Measurements from ENCODE around the gene MICU1.
"Not testable (repeated sequence)": the region's sequence is repeated elsewhere in the genome, so short reads cannot be mapped to it uniquely, and the experiment has no call there.

MICU1 gene

DNA sequence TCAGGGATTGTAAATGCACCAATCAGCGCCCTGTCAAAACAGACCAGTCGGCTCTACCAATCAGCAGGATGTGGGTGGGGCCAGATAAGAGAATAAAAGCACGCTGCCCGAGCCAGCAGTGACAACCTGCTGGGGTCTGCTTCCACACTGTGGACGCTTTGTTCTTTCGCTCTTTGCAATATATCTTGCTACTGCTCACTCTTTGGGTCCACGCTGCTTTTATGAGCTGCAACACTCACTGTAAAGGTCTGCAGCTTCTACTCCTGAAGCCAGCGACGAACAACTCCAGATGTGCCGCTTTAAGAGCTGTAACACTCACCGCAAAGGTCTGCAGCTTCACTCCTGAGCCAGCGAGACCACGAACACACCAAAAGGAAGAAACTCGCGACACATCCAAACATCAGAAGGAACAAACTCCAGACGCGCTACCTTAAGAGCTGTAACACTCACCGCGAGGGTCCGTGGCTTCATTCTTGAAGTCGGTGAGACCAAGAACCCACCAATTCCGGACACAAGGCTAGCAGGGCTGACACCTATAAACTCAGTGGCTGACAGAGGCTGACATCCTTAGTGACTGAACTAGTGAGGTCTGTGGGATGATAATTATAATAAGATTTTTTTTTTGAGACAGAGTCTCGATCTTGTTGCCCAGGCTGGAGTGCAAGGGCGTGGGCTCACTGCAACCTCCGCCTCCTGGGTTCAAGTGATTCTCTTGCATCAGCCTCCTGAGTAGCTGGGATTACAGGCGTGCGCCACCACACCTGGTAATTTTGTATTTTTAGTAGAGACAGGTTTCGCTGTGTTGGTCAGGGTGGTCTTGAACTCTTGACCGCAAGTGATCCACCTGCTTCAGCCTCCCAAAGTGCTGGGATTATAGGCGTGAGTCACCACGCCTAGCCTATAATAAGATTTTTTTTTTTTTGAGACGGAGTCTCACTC lies 298.9 kb downstream of the MICU1 start:
- DNase-seq (ENCODE audit: low read depth): not testable (repeated sequence)

DNA sequence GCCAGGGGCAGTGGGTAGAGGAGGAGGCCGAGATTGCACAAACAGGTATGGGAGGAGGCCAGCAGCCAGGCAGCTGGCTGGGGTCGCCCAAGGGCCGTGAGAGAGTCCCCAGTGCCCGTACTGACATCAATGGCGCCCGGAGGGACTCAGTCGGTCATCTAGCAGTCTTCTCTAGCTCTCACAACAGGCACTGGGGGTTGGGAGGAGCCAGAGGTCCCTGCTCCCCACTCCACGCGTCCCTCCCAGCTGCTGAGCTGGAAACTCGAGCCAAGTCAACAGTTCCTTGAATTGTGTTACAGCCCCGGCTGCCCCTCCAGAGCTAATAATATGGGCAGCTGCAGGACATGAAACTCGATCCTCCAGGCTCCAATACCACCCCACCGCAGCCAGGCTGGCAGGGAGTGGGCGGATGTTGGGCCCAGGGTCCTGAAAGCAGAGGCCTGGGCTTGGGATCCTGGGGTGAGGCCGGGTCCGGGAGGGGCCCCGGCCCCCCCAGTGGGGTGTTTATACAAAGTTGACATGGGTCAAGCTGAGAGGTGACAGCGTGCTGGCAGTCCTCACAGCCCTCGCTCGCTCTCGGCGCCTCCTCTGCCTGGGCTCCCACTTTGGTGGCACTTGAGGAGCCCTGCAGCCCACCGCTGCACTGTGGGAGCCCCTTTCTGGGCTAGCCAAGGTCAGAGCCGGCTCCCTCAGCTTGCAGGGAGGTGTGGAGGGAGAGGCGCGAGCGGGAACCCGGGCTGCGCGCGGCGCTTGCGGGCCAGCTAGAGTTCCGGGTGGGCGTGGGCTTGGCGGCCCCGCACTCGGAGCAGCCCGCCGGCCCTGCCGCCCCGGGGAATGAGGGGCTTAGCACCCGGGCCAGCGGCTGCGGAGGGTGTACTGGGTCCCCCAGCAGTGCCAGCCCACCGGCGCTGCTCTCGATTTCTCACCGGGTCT lies 300.4 kb downstream of the MICU1 start:
- not testable (repeated sequence) for DNase-seq (ENCODE audit: low read depth)

DNA sequence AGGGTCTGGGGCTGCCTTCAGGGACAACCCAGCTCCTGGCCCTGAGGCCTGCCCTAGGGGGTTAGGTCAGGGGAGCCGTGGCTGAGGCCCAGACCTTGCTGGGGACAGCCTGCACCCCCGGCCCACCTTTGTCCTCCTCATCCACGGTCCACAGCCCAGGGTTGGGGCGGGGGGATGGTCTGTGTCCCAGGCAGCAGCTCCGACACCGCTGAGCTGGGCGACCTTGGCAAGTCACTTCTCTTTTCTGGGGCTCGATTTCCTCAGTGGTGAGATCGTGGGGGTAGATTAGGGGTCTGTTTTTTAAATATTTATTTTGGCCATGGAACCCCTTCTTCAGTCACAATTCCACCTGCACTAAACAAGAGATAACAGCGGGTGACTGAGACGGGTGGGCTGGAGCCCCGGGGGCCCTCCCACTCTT lies 302.1 kb downstream of the MICU1 start:
- no peak for DNase-seq (ENCODE audit: low read depth)

DNA sequence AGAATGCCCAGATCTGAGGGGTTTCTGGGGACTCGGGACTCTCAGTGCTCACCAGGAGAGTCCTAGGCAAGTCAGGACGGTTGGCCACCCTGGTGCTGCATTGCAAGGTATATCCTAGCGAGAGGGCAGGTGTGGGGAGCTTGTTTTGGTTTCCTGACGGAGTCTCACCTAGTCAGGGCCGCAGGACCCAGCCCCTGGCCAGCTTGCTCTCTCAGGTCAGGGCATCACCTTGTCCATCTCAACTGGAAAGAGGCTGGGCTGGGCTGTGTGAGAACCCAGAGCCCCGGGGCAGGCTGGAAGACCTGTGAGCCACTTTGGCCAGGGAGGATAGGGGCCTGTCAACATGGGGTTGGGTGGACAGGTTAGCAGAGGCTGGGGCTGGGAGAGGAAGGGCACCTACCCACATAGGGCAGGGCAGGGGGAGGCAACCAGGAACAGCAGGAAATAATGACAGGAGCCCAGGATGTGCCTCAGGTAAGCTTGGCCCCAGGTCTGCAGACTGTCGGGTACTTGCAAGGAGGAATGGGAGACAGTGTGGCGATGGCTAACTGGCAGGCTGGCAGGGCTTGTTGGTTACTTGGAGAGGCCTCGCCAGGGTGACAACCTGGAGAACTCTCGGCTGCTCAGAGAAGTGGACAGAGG lies 302.6 kb downstream of the MICU1 start:
- DNase-seq (ENCODE audit: low read depth): no peak

DNA sequence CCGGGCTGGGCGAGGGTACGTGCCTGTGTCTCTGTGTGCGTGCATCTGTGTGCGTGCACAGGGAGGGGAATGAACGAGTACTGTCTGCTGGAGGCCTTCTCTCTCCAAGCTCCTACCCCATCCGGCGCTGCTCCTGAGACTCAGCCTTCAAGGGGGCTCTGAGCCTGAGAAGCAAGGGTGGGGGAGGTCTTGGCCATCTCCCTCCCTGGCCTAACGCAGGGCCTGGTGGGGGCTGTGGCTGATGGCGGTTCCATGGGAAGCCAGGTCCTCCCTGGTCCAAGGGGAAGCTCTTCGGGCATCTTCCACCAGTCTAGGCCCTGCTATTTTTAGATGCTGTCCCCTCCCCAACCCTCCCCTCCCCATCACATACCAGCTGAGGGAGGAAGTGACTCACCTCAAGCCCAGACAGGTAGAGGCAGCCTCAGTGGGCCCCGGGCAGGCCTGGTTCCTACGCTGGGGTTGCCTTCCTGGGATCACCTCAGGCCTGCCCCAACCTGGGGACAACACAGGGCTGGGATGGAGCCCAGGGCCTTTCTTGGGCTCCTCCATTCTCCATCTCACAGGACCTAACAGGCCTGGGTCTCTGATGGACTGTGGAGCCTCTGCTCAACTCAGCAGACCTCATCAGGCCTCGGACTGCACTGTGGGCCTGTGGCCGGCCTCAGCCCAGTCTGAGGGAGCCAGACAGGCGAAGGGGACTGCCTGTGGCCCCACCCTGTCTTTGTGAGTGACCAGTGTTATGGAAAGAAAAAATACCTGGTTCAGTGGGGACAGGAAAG lies 303.4 kb downstream of the MICU1 start:
- no peak for DNase-seq (ENCODE audit: low read depth)

DNA sequence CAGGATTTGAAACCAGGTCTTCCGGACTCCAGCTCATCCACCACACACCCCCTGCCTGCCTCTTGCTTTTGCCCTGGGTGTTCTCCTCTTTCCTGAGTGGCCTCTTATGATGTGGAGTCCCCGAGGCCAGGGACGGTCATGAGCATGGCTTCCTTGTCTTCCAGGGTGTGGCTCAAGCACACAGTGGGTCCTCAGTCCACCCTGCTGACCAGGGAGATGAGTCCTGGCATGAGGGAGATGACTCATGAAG lies 303.9 kb downstream of the MICU1 start:
- no peak for DNase-seq (ENCODE audit: low read depth)

DNA sequence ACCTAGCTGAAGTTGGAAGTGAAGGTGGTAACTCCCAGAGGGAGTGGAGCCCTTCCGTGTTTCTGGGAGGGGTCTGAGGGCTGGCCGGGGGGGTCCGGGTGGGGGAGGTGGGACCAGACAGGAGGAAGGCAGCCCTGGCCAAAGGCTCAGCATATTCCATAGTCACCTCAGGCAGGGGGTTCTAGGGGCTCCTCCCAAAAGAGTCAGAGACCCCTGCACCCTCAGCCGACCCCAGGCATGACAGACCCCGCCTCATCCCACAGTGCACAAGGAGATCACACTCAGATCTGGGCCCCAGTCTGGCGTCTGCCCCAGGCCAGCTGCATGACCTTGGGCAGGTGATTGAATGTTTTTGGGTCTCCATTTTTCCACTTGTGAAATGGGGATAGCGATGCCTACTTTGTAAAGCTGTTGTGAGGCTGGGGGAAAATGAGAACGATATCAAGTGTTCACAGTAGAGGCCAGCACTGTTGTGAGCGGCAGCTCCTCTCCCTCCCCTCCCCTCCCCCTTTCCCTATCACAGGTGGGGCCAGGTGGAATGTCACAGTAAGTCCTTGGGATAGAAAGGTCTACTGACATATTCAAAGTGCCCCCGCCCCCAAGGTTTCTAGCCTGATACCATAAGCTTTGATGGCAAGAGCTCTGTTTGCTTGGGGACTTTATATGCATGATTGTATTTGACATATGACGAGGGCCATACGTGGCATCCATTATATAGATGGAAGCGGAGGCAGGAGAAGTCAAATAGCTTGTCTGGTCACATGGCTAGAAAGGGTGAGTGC lies 304.4 kb downstream of the MICU1 start:
- DNase-seq (ENCODE audit: low read depth): no peak

DNA sequence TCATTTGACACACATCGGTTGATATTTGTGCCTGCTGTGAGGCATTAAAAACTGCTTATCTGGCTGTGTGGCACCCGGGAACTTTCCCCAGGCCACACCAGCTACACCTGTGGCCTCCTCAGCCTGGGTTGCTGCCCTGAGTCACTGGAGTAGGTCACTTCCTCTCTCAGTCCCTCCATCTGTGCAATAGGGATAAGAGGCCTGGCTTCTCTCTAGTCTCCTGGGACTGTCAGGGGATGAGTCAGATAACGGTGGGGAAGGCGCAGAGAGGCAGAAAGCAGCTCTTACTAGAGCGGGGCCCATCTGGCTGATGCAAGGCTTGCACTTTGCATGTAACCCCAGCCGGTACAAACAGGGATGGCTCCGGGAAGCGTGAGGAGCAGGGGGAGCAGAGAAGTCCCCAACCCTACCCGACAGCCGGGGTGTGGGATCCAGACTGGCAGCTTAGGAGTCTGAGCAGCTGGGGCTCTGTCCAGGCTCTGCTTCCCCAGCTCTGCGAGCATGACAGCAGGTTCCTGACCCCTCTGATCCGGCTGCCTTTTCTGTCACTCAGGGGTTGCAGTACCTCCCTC lies 305.1 kb downstream of the MICU1 start:
- peak; percentile 98 for DNase-seq (ENCODE audit: low read depth)

DNA sequence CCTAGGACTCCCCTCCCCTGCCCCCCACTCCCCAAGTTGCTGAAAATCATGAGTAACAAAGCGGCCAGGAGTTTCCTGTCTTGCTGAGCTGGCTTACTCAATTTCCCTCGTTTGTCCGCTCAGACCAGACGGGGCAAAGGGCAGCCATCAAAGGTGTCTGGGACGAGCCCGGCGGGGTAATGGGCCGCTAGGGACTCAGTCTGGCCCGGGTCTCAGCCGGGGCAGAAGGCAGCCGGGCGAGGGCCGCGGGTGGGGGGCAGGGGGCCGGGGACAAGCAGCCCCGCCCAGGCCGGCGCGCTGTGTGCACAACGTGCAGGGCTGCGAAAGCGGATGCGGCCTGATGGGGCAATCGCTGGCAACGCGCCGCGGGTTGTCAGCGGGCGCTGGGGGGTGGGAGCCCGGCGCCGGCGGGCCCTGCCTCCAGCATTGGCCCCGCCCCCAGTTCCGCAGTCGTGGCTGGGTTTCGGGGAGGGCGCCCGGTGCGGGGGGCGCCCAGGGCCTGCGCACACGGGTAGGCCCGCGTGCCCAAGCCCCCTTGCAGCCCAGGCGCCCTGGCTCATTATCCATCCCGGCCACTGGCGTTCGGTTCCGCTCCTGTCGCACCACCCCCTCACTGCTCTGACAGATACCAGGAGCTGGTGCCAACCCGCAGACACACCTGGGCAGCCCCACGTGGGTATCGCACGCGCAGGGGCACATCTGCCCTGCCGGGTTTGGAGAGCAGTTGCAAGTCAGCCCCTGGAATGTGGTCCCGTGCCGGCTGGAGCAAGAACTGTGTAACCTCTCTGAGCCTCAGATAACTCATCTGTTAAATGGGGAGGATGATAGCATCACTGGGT lies 306.2 kb downstream of the MICU1 start:
- peak; percentile 90 for DNase-seq (ENCODE audit: low read depth)

DNA sequence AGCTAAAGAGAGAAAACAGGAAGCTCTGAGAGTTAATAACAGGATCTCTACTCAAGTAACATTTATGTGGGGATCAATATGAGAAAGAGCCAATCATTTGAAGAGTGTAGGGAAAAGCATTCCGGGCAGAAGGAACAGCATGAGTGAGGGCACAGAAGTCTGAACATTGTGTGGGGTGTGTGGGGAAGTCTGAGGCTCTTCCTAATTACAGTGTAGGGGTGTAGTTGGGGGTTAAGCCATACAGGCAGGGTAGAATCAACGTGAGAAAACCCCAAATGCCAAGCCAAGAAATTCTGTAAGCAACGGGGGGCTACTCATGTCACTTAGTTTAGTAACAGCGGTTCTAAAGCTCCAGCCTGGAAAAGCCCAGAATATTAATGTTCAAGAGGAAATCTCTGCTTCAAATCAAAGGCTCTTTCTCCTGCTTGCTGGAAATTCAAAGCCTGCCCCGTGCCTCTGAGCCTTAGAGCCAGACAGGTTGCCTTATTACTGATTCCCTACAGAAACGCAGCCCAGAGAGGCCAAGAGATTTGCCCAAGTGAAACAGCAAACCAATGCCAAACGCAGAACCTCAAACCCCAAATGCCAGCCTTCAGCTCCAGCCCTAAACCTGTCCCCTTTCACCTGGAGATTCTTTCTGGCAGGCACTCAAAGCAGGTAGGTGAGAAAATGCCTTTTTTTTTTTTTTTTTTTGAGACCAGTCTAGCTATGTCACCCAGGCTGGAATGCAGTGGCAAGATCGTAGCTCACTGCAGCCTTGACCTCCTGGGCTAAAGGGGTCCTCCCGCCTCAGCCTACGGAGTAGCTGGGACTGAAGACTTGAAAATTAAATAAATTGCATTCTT lies 307.2 kb downstream of the MICU1 start:
- no peak for DNase-seq (ENCODE audit: low read depth)

Data from CMK (cell line).